ENCODE results near the gene NDUFS4. TPM values are rescaled to one million over a fixed set of nuclear protein-coding genes. Genes with fewer than 3 reads are reported as not detected.

NDUFS4 gene
- total RNA-seq, 1 donor from 2014 or later = 92.4 TPM

GRCh38 chr5:53541859-53542258 is 18.6 kb upstream of the NDUFS4 start:
- Mint-ChIP-seq H3K4me1 (ENCODE audit: low read depth, unreplicated experiment) (peaks cover 7% of the 10 kb centered on the region), H3K27me3 (ENCODE audit: low read depth, unreplicated experiment) (no peaks in the 10 kb centered on the region), H3K36me3 (ENCODE audit: low read depth, unreplicated experiment) (no peaks in the 10 kb centered on the region), H3K27ac (ENCODE audit: unreplicated experiment) (no peak overlapping the region), H3K4me3 (ENCODE audit: unreplicated experiment) (no peak overlapping the region), H3K9me3 (ENCODE audit: unreplicated experiment) (no peaks in the 10 kb centered on the region)
- Histone ChIP-seq H3K9ac (ENCODE audit: low read length) (no peak overlapping the region), H4K20me1 (ENCODE audit: insufficient read depth, low read length) (no peaks in the 10 kb centered on the region), H3K36me3 (ENCODE audit: insufficient read depth, low read length) (no peaks in the 10 kb centered on the region), H3K27ac (ENCODE audit: low read depth, low read length) (no peak overlapping the region), H3K9me3 (ENCODE audit: insufficient read depth, low read depth, low read length) (no peaks in the 10 kb centered on the region), H3K27me3 (ENCODE audit: insufficient read depth, low read length) (no peaks in the 10 kb centered on the region), H3K4me1 (ENCODE audit: insufficient read depth, low read length) (no peaks in the 10 kb centered on the region), H3K79me2 (ENCODE audit: insufficient read depth, low read length) (no peaks in the 10 kb centered on the region), H3K4me2 (ENCODE audit: low read length) (no peak overlapping the region), H3K4me3 (ENCODE audit: insufficient read depth, low read depth, low read length) (no peak overlapping the region), H2AFZ (ENCODE audit: low read depth, low read length) (no peak overlapping the region)
- TF ChIP-seq EZH2 (IDR thresholded peaks at IDR 0.05; ENCODE audit: insufficient read depth, low read length) = no peak
- TF ChIP-seq, protein P1, sequence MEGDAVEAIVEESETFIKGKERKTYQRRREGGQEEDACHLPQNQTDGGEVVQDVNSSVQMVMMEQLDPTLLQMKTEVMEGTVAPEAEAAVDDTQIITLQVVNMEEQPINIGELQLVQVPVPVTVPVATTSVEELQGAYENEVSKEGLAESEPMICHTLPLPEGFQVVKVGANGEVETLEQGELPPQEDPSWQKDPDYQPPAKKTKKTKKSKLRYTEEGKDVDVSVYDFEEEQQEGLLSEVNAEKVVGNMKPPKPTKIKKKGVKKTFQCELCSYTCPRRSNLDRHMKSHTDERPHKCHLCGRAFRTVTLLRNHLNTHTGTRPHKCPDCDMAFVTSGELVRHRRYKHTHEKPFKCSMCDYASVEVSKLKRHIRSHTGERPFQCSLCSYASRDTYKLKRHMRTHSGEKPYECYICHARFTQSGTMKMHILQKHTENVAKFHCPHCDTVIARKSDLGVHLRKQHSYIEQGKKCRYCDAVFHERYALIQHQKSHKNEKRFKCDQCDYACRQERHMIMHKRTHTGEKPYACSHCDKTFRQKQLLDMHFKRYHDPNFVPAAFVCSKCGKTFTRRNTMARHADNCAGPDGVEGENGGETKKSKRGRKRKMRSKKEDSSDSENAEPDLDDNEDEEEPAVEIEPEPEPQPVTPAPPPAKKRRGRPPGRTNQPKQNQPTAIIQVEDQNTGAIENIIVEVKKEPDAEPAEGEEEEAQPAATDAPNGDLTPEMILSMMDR (IDR thresholded peaks at IDR 0.05; ENCODE audit: insufficient read depth, low read depth, low read length) = no peak
- FAIRE-seq (no peak), DNase-seq (ENCODE audit: low read depth) (no peak)

- Mint-ChIP-seq H3K4me3 (ENCODE audit: unreplicated experiment) (no peak overlapping the region), H3K4me1 (ENCODE audit: low read depth, unreplicated experiment) (peaks cover 7% of the 10 kb centered on the region), H3K9me3 (ENCODE audit: unreplicated experiment) (no peaks in the 10 kb centered on the region), H3K27ac (ENCODE audit: unreplicated experiment) (no peak overlapping the region), H3K27me3 (ENCODE audit: low read depth, unreplicated experiment) (no peaks in the 10 kb centered on the region), H3K36me3 (ENCODE audit: low read depth, unreplicated experiment) (no peaks in the 10 kb centered on the region)
- no peak overlapping the region for H3K4me2 ChIP-seq (ENCODE audit: low read length)
- no peaks in the 10 kb centered on the region for H3K36me3 ChIP-seq (ENCODE audit: insufficient read depth, low read length)
- no peak overlapping the region for H3K9ac ChIP-seq (ENCODE audit: low read length)
- no peak overlapping the region for H3K27ac ChIP-seq (ENCODE audit: low read depth, low read length)
- H2AFZ ChIP-seq (ENCODE audit: low read depth, low read length) = no peak overlapping the region
- no peak overlapping the region for H3K4me3 ChIP-seq (ENCODE audit: insufficient read depth, low read depth, low read length)
- TF ChIP-seq, protein P1 (IDR thresholded peaks at IDR 0.05; ENCODE audit: insufficient read depth, low read depth, low read length) = no peak
- TF ChIP-seq EZH2 (IDR thresholded peaks at IDR 0.05; ENCODE audit: insufficient read depth, low read length) = no peak
- no peak for DNase-seq (ENCODE audit: low read depth)
- no peak for FAIRE-seq
- no peaks in the 10 kb centered on the region for H4K20me1 ChIP-seq (ENCODE audit: insufficient read depth, low read length)
- no peaks in the 10 kb centered on the region for H3K9me3 ChIP-seq (ENCODE audit: insufficient read depth, low read depth, low read length)
- no peaks in the 10 kb centered on the region for H3K27me3 ChIP-seq (ENCODE audit: insufficient read depth, low read length)
- no peaks in the 10 kb centered on the region for H3K4me1 ChIP-seq (ENCODE audit: insufficient read depth, low read length)
- no peaks in the 10 kb centered on the region for H3K79me2 ChIP-seq (ENCODE audit: insufficient read depth, low read length)
Measured at GRCh38 chr5:53542926-53543325, 17.5 kb upstream of the NDUFS4 start.

- no peak for TF ChIP-seq EZH2 (IDR thresholded peaks at IDR 0.05; ENCODE audit: insufficient read depth, low read length)
- TF ChIP-seq, protein P1 (IDR thresholded peaks at IDR 0.05; ENCODE audit: insufficient read depth, low read depth, low read length) = no peak
- no peak overlapping the region for H3K9ac ChIP-seq (ENCODE audit: low read length)
- H3K9me3 ChIP-seq (ENCODE audit: insufficient read depth, low read depth, low read length) = no peaks in the 10 kb centered on the region
- Mint-ChIP-seq H3K4me3 (ENCODE audit: unreplicated experiment) (no peak overlapping the region), H3K27ac (ENCODE audit: unreplicated experiment) (no peak overlapping the region), H3K36me3 (ENCODE audit: low read depth, unreplicated experiment) (no peaks in the 10 kb centered on the region), H3K4me1 (ENCODE audit: low read depth, unreplicated experiment) (peaks cover 7% of the 10 kb centered on the region), H3K27me3 (ENCODE audit: low read depth, unreplicated experiment) (no peaks in the 10 kb centered on the region), H3K9me3 (ENCODE audit: unreplicated experiment) (no peaks in the 10 kb centered on the region)
- no peak overlapping the region for H3K4me3 ChIP-seq (ENCODE audit: insufficient read depth, low read depth, low read length)
- H3K79me2 ChIP-seq (ENCODE audit: insufficient read depth, low read length) = no peaks in the 10 kb centered on the region
- H3K4me2 ChIP-seq (ENCODE audit: low read length) = no peak overlapping the region
- H4K20me1 ChIP-seq (ENCODE audit: insufficient read depth, low read length) = no peaks in the 10 kb centered on the region
- H3K36me3 ChIP-seq (ENCODE audit: insufficient read depth, low read length) = no peaks in the 10 kb centered on the region
- no peaks in the 10 kb centered on the region for H3K4me1 ChIP-seq (ENCODE audit: insufficient read depth, low read length)
- no peak overlapping the region for H2AFZ ChIP-seq (ENCODE audit: low read depth, low read length)
- H3K27ac ChIP-seq (ENCODE audit: low read depth, low read length) = no peak overlapping the region
- no peaks in the 10 kb centered on the region for H3K27me3 ChIP-seq (ENCODE audit: insufficient read depth, low read length)
- FAIRE-seq = no peak
- peak; percentile 66 for DNase-seq (ENCODE audit: low read depth)
Measured at GRCh38 chr5:53543401-53543800, 17.0 kb upstream of the NDUFS4 start.

Data from astrocyte (in vitro differentiated cells and primary cell).